SH-SY5Y (cell line): ENCODE data around the gene DOK3.

ENCODE experiments used
- GATA2 ChIP-seq: IDR thresholded peaks from 2 replicates; pipeline ENCODE4 v1.6.1; 2011; ENCODE audit warnings: mild to moderate bottlenecking, low read depth, low read length
- GATA3 ChIP-seq: IDR thresholded peaks from 2 replicates; pipeline ENCODE4 v1.6.1; 2011; ENCODE audit warnings: low read depth, mild to moderate bottlenecking, low read length, moderate library complexity

DNA sequence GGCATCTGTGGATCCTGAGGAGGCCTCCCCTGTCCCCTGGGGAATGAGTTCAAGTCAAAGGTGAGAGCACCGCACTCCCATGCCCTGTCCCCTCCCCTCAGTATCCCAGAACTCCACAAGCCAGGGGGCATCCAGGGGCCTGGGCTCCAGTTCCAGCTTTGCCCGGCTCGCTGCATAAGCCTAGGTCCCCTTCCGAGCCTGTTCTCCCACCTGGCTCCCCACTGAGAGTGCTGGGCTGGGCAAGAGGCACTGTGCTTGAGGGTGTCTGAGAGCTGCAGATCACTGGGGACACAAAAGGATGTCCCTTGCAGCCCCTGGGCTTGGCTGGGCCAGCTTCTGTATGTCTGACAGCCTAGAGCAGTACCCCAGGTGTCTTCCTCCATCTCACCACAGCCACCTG, 4.6 kb downstream of the DOK3 start:
- TF ChIP-seq GATA2 (no peak), GATA3 (no peak)
